Esophagus mucosa (tissue), 1 donor: ENCODE data around the gene MAT2B. TPM values are rescaled to one million over a fixed set of nuclear protein-coding genes. Genes with fewer than 3 reads are reported as not detected.

ENCODE experiments used
- ATAC-seq: fragments of 200-7000 bp; cut with Tn5 transposase; one replicate; pipeline ENCODE4 v1.9.1; 2020
- total RNA-seq: library from RNA; stranded (reverse); gene quantifications from one replicate; pipeline ENCODE4 v1.2.4, GENCODE V29; 2023
- donor health status: DM: yes; HTN: yes; CAD: no.

MAT2B gene
- total RNA-seq, 1 donor from 2014 or later, result 32.5 TPM

GRCh38 chr5:163562071-163562470 lies 56.7 kb downstream of the MAT2B start:
- no peak for ATAC-seq

GRCh38 chr5:163563112-163563511 lies 57.7 kb downstream of the MAT2B start:
- no peak for ATAC-seq

- ATAC-seq, result no peak
Observed at GRCh38 chr5:163563880-163564279, 58.5 kb downstream of the MAT2B start.

GRCh38 chr5:163564321-163564938 lies 59.0 kb downstream of the MAT2B start:
- ATAC-seq, result peak; percentile 58

- no peak for ATAC-seq
Observed at GRCh38 chr5:163565492-163565891, 60.1 kb downstream of the MAT2B start.

GRCh38 chr5:163565931-163566608 lies 60.7 kb downstream of the MAT2B start:
- ATAC-seq, result no peak

GRCh38 chr5:163566678-163567077 lies 61.3 kb downstream of the MAT2B start:
- no peak for ATAC-seq

GRCh38 chr5:163567811-163568210 lies 62.4 kb downstream of the MAT2B start:
- no peak for ATAC-seq

Other genes with a start within 250 kb of the MAT2B start
- gene CCNG1, start 68.0 kb upstream of the MAT2B start, total RNA-seq, result 73.5 TPM
- gene NUDCD2, start 45.5 kb upstream of the MAT2B start, total RNA-seq, result 27.7 TPM
- 9.8 TPM for gene HMMR, start 45.0 kb upstream of the MAT2B start, total RNA-seq